Loucy (cell line): ENCODE data around the gene MOCS1.

Source experiments
- H2AFZ ChIP-seq: fragments of 200-600 bp; sonication (generic); 2 replicates; pipeline ENCODE4 v1.6.0; 2016; ENCODE audit warnings: antibody characterized with exemption, mild to moderate bottlenecking, low read length, moderate library complexity
- H3F3A ChIP-seq: fragments of 200-600 bp; 2 replicates; pipeline ENCODE4 v1.6.0; 2016; ENCODE audit warnings: antibody characterized with exemption, low read depth, mild to moderate bottlenecking
- H3K27me3 ChIP-seq: fragments of 200-600 bp; sonication (generic); 2 replicates; pipeline ENCODE4 v1.6.1; 2014; ENCODE audit warnings: low read length, mild to moderate bottlenecking; ENCODE audit not compliant: insufficient read depth, poor library complexity, severe bottlenecking
- H3K36me3 ChIP-seq: fragments of 200-600 bp; sonication (generic); 2 replicates; pipeline ENCODE4 v1.6.1; 2016; ENCODE audit warnings: low read length; ENCODE audit not compliant: insufficient read depth
- H3K4me1 ChIP-seq: fragments of 200-600 bp; sonication (generic); 2 replicates; pipeline ENCODE4 v1.5.1; 2014; ENCODE audit warnings: low read length, mild to moderate bottlenecking; ENCODE audit not compliant: insufficient read depth, poor library complexity, severe bottlenecking
- H3K4me2 ChIP-seq: fragments of 200-600 bp; sonication (generic); 2 replicates; pipeline ENCODE4 v1.6.0; 2014; ENCODE audit warnings: antibody characterized with exemption, low read length, low read depth, mild to moderate bottlenecking; ENCODE audit not compliant: poor library complexity, severe bottlenecking
- H3K4me3 ChIP-seq: fragments of 200-600 bp; sonication (generic); 2 replicates; pipeline ENCODE4 v1.5.1; 2014; ENCODE audit warnings: low read length, mild to moderate bottlenecking, mixed read lengths; ENCODE audit not compliant: poor library complexity, severe bottlenecking
- H3K79me2 ChIP-seq: fragments of 200-600 bp; sonication (generic); 2 replicates; pipeline ENCODE4 v1.6.1; 2014; ENCODE audit warnings: low read length; ENCODE audit not compliant: insufficient read depth
- H3K9ac ChIP-seq: fragments of 200-600 bp; sonication (generic); 2 replicates; pipeline ENCODE4 v1.6.0; 2014; ENCODE audit warnings: mild to moderate bottlenecking, low read depth, low read length, moderate library complexity; ENCODE audit not compliant: poor library complexity, severe bottlenecking
- H3K9me2 ChIP-seq: fragments of 200-600 bp; sonication (generic); replicated peaks from 2 replicates; pipeline ENCODE4 v1.6.1; 2016; ENCODE audit warnings: low read depth, low read length, mixed read lengths
- H3K9me3 ChIP-seq: fragments of 200-600 bp; sonication (generic); 2 replicates; pipeline ENCODE4 v1.6.1; 2014; ENCODE audit warnings: mild to moderate bottlenecking, antibody characterized with exemption, low read length, low read depth; ENCODE audit not compliant: insufficient read depth
- H4K20me1 ChIP-seq: fragments of 200-600 bp; sonication (generic); 2 replicates; pipeline ENCODE4 v1.6.0; 2014; ENCODE audit warnings: antibody characterized with exemption, low read length, mild to moderate bottlenecking; ENCODE audit not compliant: insufficient read depth, poor library complexity, severe bottlenecking
- EZH2phosphoT487 ChIP-seq: fragments of 200-600 bp; IDR thresholded peaks from 2 replicates; pipeline ENCODE4 v1.6.1; 2018; ENCODE audit warnings: antibody characterized with exemption, mild to moderate bottlenecking, moderate library complexity, borderline replicate concordance
- TF ChIP-seq, protein P1 (sequence below): fragments of 200-600 bp; sonication (generic); conservative IDR thresholded peaks from 2 replicates; pipeline ENCODE4 v1.5.1; 2014; ENCODE audit warnings: mild to moderate bottlenecking, antibody characterized with exemption, low read length

Gene MOCS1

DNA sequence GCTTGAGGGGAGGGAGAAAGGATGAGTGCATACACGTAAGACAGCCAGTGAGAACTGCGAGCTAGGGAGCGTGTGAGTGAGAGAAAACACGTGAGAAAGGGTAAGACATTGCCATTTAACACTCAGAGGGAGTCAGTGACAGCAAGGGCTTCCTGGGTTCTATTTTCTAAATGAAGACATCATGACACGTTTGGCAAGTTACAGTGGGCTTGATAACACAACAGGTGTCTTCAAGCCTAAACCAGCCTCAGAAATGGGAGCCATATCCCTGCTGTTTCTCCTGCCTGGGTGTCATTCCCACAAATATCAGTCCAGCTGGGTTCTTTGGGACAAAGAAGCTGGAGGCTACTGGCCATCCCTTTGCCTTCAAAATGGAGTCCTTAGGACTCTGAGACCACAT lies 16.9 kb upstream of the MOCS1 start:
- Histone ChIP-seq H2AFZ (no peak overlapping the region), H3K4me1 (no peaks in the 10 kb centered on the region), H3K9me3 (no peaks in the 10 kb centered on the region), H3K4me3 (no peak overlapping the region), H3K9ac (no peak overlapping the region), H3K79me2 (no peaks in the 10 kb centered on the region), H4K20me1 (no peaks in the 10 kb centered on the region), H3K27me3 (no peaks in the 10 kb centered on the region), H3K36me3 (no peaks in the 10 kb centered on the region), H3F3A (no peaks in the 10 kb centered on the region), H3K9me2 (no peaks in the 10 kb centered on the region), H3K4me2 (no peak overlapping the region)
- TF ChIP-seq, protein P1, sequence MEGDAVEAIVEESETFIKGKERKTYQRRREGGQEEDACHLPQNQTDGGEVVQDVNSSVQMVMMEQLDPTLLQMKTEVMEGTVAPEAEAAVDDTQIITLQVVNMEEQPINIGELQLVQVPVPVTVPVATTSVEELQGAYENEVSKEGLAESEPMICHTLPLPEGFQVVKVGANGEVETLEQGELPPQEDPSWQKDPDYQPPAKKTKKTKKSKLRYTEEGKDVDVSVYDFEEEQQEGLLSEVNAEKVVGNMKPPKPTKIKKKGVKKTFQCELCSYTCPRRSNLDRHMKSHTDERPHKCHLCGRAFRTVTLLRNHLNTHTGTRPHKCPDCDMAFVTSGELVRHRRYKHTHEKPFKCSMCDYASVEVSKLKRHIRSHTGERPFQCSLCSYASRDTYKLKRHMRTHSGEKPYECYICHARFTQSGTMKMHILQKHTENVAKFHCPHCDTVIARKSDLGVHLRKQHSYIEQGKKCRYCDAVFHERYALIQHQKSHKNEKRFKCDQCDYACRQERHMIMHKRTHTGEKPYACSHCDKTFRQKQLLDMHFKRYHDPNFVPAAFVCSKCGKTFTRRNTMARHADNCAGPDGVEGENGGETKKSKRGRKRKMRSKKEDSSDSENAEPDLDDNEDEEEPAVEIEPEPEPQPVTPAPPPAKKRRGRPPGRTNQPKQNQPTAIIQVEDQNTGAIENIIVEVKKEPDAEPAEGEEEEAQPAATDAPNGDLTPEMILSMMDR, result no peak
- TF ChIP-seq EZH2phosphoT487, result no peak

DNA sequence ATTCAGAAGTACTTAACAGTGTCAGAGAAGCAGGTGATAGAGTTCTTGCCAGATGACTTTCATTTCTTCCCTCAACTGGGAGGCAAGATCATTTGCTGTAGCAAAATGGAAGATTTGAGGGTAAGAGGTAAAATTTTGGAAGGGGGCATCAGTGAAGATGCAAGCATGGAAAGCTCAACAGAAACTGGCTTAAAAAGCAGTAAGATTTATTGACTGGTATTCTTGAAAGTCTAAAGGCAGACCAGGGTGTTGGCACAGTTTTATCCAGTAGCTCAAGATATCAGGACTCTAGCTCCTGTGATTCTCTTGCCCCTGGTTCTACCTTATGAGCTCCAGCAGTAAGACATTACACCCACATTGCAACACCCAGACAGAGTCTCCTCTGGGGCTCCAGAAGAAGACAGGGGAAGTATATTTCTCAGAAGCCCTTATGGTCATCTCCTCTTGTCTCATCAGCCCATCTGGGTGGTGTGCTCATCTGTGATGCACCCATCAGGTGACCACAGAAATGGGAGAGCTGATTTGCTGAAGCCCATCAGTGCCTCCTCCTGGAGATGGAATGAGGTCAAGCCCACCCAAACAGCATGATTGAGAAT lies 16.0 kb upstream of the MOCS1 start:
- H3K79me2 ChIP-seq, result no peaks in the 10 kb centered on the region
- no peaks in the 10 kb centered on the region for H4K20me1 ChIP-seq
- TF ChIP-seq, protein P1, result no peak
- TF ChIP-seq EZH2phosphoT487, result no peak
- no peak overlapping the region for H3K9ac ChIP-seq
- no peaks in the 10 kb centered on the region for H3K36me3 ChIP-seq
- H3K9me3 ChIP-seq, result no peaks in the 10 kb centered on the region
- H3K4me1 ChIP-seq, result no peaks in the 10 kb centered on the region
- no peaks in the 10 kb centered on the region for H3K27me3 ChIP-seq
- H3K9me2 ChIP-seq, result no peaks in the 10 kb centered on the region
- no peak overlapping the region for H2AFZ ChIP-seq
- no peak overlapping the region for H3K4me3 ChIP-seq
- no peaks in the 10 kb centered on the region for H3F3A ChIP-seq
- no peak overlapping the region for H3K4me2 ChIP-seq

DNA sequence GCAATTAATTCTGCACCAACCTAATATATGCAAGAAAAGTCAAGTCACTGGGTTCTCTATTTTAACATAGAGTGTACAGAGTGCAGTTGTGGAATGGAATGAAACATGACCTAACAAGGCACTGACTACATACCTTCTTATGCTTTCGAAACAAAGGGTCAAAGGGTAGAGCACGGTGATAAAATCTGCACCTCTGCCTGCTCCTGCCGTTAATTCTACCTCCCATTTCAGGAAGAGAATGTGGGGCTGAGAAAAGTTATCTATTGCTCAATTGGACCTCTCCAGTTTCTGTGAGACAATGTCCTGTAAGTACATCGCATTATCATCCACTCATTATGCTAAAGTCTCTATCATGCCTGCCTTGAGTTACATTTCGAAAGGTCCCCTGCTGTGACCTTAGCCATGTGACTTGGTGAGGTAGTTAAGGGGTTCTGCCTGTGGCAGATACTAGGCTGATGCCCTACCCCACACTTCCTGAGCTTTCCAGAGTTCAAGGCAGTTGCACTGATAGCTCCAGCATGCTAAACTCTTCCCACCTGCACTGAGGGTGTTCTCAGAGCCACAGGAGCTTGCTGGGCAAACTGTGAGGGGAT lies 14.0 kb upstream of the MOCS1 start:
- no peaks in the 10 kb centered on the region for H3K36me3 ChIP-seq
- H3K9me2 ChIP-seq, result no peaks in the 10 kb centered on the region

More for the DNA sequence above, 14.0 kb upstream of the MOCS1 start:
- Histone ChIP-seq H3F3A (no peaks in the 10 kb centered on the region), H4K20me1 (no peaks in the 10 kb centered on the region), H3K9me3 (no peaks in the 10 kb centered on the region), H3K4me3 (no peak overlapping the region), H3K79me2 (no peaks in the 10 kb centered on the region), H3K4me2 (no peak overlapping the region), H3K9ac (no peak overlapping the region), H3K4me1 (no peaks in the 10 kb centered on the region), H2AFZ (no peak overlapping the region), H3K27me3 (no peaks in the 10 kb centered on the region)
- TF ChIP-seq EZH2phosphoT487, result no peak
- TF ChIP-seq, protein P1, result no peak
